ENCODE data around the gene GNL2.

DNA sequence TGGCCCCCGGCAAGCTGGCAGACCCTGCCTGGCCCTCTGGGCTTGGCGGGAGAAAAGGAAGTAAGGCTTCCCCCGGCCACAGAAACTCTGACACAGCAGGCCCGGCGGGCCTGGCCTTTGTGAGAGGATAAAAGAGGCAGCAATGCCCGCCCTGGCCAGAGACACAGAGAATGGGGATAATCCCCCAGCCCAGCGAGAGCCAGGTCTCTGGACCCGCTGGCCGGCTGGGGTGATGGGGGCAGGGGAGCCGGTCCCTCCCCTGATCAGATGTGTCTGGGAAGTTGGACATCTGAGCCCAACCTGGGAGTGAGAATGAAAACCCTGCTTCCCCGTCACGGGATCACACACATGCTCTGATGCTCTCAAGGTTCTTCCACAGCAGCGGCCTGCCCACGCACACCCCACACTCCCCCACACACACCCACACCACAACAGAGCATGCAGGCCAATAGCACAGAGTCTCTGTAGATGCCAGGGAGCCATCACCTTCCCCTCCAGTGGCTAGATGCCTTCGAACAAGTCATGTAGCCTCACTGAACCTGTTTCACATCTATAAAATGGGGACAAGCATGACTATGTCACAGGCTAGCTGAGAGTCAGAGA lies 34.8 kb upstream of the GNL2 start:
- TF ChIP-seq CTCF (conservative IDR thresholded peaks at IDR 0.05; ENCODE audit: low read depth, low read length) (no peak), EZH2 (IDR thresholded peaks at IDR 0.05; ENCODE audit: borderline replicate concordance, low read depth, low read length, poor library complexity, severe bottlenecking) (no peak)

Measured in A673 (cell line).